Measurements from ENCODE around the gene DNAJC11.

GRCh38 chr1:6593810-6594209 is 107.8 kb downstream of the DNAJC11 start:
- TF ChIP-seq ZBTB43 (CRISPR knock-in tag; IDR thresholded peaks at IDR 0.05) (no peak), CTCF (IDR thresholded peaks at IDR 0.05) (no peak), USF1 (CRISPR knock-in tag; IDR thresholded peaks at IDR 0.05) (no peak), ATF6 (CRISPR knock-in tag; IDR thresholded peaks at IDR 0.05) (no peak), TCF7 (CRISPR knock-in tag; IDR thresholded peaks at IDR 0.05; ENCODE audit: low read depth) (no peak), ARID4B (CRISPR knock-in tag; IDR thresholded peaks at IDR 0.05; ENCODE audit: borderline replicate concordance) (no peak), ATF1 (CRISPR knock-in tag; IDR thresholded peaks at IDR 0.05) (no peak), CREM (CRISPR knock-in tag; IDR thresholded peaks at IDR 0.05) (no peak), ZSCAN18 (CRISPR knock-in tag; IDR thresholded peaks at IDR 0.05) (no peak), CREB1 (CRISPR knock-in tag; IDR thresholded peaks at IDR 0.05) (no peak)

All from WTC11 (cell line).